ENCODE data around the gene CLDN5. TPM values are rescaled to one million over a fixed set of nuclear protein-coding genes. Genes with fewer than 3 reads are reported as not detected.

Gene CLDN5
- total and polyA plus RNA-seq, 2 of the 8 experiments (the other 6 are each of a cell fraction or from before 2014, with no cell fraction given): 1.2 to 1.6 TPM

- no peaks in the 10 kb centered on the region; a peak in 1 of 7 replicates for H3K4me1 ChIP-seq (replicated peaks in 1 of 4; ENCODE audit: control insufficient read depth in 3 of 4, insufficient read depth in 4 of 4, low read length in 3 of 4)
- H2BK5ac ChIP-seq (ENCODE audit: low read depth, low read length): no peak overlapping the region
- no peaks in the 10 kb centered on the region for H3K36me3 ChIP-seq (ENCODE audit: control insufficient read depth in 2 of 4, insufficient read depth in 4 of 4, low read length in 3 of 4)
- no peaks in the 10 kb centered on the region for H3K23me2 ChIP-seq (ENCODE audit: low read depth, low read length)
- no peak overlapping the region for H2BK12ac ChIP-seq (ENCODE audit: low read depth, low read length)
- no peak overlapping the region for H4K8ac ChIP-seq (ENCODE audit: extremely low read depth, insufficient read depth, low read length)
- DNase-seq (ENCODE audit: low read depth in 1 of 2, low spot score in 2 of 2): no peak
- H3K56ac ChIP-seq (replicated peaks; ENCODE audit: insufficient read length, low read depth, low read length): no peak overlapping the region
- ChIA-PET POLR2A (ENCODE audit: partially characterized antibody) (no interaction called here), CTCF (ENCODE audit: partially characterized antibody) (interaction anchor here (0.8 to 1.1 kb wide), 2 partner anchors 12 to 97 kb away, joined by 3 to 5 read pairs; no protein-coding TSS in a partner anchor)
- no peak overlapping the region for H2BK120ac ChIP-seq (replicated peaks; ENCODE audit: low read depth, low read length)
- no peak overlapping the region for H3K4me3 ChIP-seq (ENCODE audit: extremely low read depth in 1 of 4, insufficient read depth in 2 of 4, low read depth in 3 of 4, low read length in 4 of 4)
- no peak overlapping the region for H4K5ac ChIP-seq (ENCODE audit: insufficient read length, low read depth, low read length)
- no peaks in the 10 kb centered on the region for H3K27me3 ChIP-seq (replicated peaks in 1 of 4; ENCODE audit: control insufficient read depth in 3 of 4, extremely low read depth in 1 of 4, insufficient read depth in 3 of 4, low read length in 3 of 4)
- no peak overlapping the region for H2BK15ac ChIP-seq (ENCODE audit: low read length)
- no peak overlapping the region for H3K9ac ChIP-seq (replicated peaks in 1 of 4; ENCODE audit: extremely low read depth in 1 of 4, low read depth in 3 of 4, low read length in 3 of 4)
- H2BK20ac ChIP-seq (ENCODE audit: low read length): no peak overlapping the region
- H3K23ac ChIP-seq (ENCODE audit: insufficient read length): no peak overlapping the region
- no peak overlapping the region for H4K91ac ChIP-seq (replicated peaks; ENCODE audit: insufficient read length, low read length)
- no peak overlapping the region for H3K18ac ChIP-seq (ENCODE audit: extremely low read depth, low read length)
- H2AFZ ChIP-seq (ENCODE audit: low read length): no peak overlapping the region
- 93% methylated on average over 8 of the region's 8 CpGs; no CpG with 5 or more reads in 1 of the 2 experiments for WGBS, 2 experiments (ENCODE audit: extremely low coverage in 1 of 2, insufficient coverage in 1 of 2, insufficient read length in 1 of 2, insufficient replicate concordance in 2 of 2, low coverage in 1 of 2, low lambda C conversion rate in 2 of 2, missing lambda C conversion rate in 1 of 2)
- no peak for TF ChIP-seq KDM5A (IDR thresholded peaks at IDR 0.05; ENCODE audit: low read length)
- TF ChIP-seq, protein P1, sequence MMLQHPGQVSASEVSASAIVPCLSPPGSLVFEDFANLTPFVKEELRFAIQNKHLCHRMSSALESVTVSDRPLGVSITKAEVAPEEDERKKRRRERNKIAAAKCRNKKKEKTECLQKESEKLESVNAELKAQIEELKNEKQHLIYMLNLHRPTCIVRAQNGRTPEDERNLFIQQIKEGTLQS (IDR thresholded peaks at IDR 0.05; ENCODE audit: insufficient read depth, low read depth, low read length): no peak
- TF ChIP-seq ZNF274 (IDR thresholded peaks at IDR 0.05; ENCODE audit: borderline replicate concordance, extremely low read depth, low read length): no peak
- TF ChIP-seq RXRA (IDR thresholded peaks at IDR 0.05; ENCODE audit: insufficient read depth, low read depth, low read length): no peak
- TF ChIP-seq ATF2 (IDR thresholded peaks at IDR 0.05; ENCODE audit: low read length): no peak
- TF ChIP-seq CBX8 (IDR thresholded peaks at IDR 0.05; ENCODE audit: borderline replicate concordance, low read depth, low read length): no peak
- no peak for TF ChIP-seq MAX (IDR thresholded peaks at IDR 0.05)
- TF ChIP-seq TEAD4 (IDR thresholded peaks at IDR 0.05; ENCODE audit: low read depth, low read length): no peak
- TF ChIP-seq EP300 (IDR thresholded peaks at IDR 0.05; ENCODE audit: borderline replicate concordance in 1 of 2, low read depth in 2 of 2, low read length in 2 of 2): no peak
- TF ChIP-seq HDAC6 (IDR thresholded peaks at IDR 0.05; ENCODE audit: low read depth, low read length): no peak
- TF ChIP-seq EZH2 (IDR thresholded peaks at IDR 0.05; ENCODE audit: low read depth, low read length, severe bottlenecking): no peak
- H3K14ac ChIP-seq (ENCODE audit: insufficient read length): no peak overlapping the region
- H3K4me2 ChIP-seq (ENCODE audit: insufficient read depth in 1 of 2, low read depth in 2 of 2, low read length in 2 of 2): no peak overlapping the region
- no peak overlapping the region for H3K4ac ChIP-seq (replicated peaks; ENCODE audit: insufficient read length, low read depth, low read length)
- H3K79me1 ChIP-seq (ENCODE audit: low read depth, low read length): no peaks in the 10 kb centered on the region
- no peak overlapping the region for H3K27ac ChIP-seq (ENCODE audit: low read depth, low read length)
- H2AK5ac ChIP-seq (ENCODE audit: low read depth, low read length): no peak overlapping the region
- no peaks in the 10 kb centered on the region for H3K9me3 ChIP-seq (ENCODE audit: insufficient read depth in 2 of 2, low read depth in 1 of 2, low read length in 1 of 2)
- no peaks in the 10 kb centered on the region for H4K20me1 ChIP-seq (replicated peaks in 1 of 2; ENCODE audit: control insufficient read depth in 1 of 2, insufficient read depth in 2 of 2, low read length in 2 of 2)
- H3K79me2 ChIP-seq (ENCODE audit: control insufficient read depth in 1 of 2, insufficient read depth in 2 of 2, low read length in 2 of 2): no peaks in the 10 kb centered on the region
- no peak for FAIRE-seq
These were observed 8.9 kb upstream of the CLDN5 start for GRCh38 chr22:19533049-19533626.

Data from H1 (cell line).